HepG2 (cell line): Measurements from ENCODE around the gene C2orf81. TPM values are rescaled to one million over a fixed set of nuclear protein-coding genes. Genes with fewer than 3 reads are reported as not detected.

Experiments
- ATAD3A ChIP-seq: sonication (generic); formaldehyde crosslinking; IDR thresholded peaks from 2 replicates; pipeline ENCODE4 v1.4.0; 2020; ENCODE audit warnings: missing genetic modification reagents
- ATF7-NPFF ChIP-seq: sonication (generic); formaldehyde crosslinking; IDR thresholded peaks from 2 replicates; pipeline ENCODE4 v1.8.1; 2023; ENCODE audit warnings: mild to moderate bottlenecking, low read depth, missing genetic modification reagents, moderate library complexity
- GTF3A ChIP-seq: sonication (generic); formaldehyde crosslinking; conservative IDR thresholded peaks from 2 replicates; pipeline ENCODE4 v1.4.0; 2020; ENCODE audit warnings: mild to moderate bottlenecking, missing genetic modification reagents
- KAT8 ChIP-seq: IDR thresholded peaks from 2 replicates; pipeline ENCODE4 v1.6.1; 2016; ENCODE audit warnings: missing genetic modification reagents, missing compliant biosample characterization
- MAFG ChIP-seq: sonication (generic); formaldehyde crosslinking; IDR thresholded peaks from 2 replicates; pipeline ENCODE4 v1.5.1; 2020; ENCODE audit warnings: mild to moderate bottlenecking, missing genetic modification reagents
- NR2F1 ChIP-seq, 2 experiments: fragments of 450-650 bp in 1 of 2; formaldehyde crosslinking in 1 of 2; IDR thresholded peaks; 2 replicates each; pipeline versions ENCODE4 v1.5.0 to v1.6.1; 2016 to 2020; ENCODE audit warnings: mild to moderate bottlenecking in 1 of 2, missing compliant biosample characterization in 1 of 2, missing genetic modification reagents in 1 of 2, moderate library complexity in 1 of 2
- PAF1 ChIP-seq: IDR thresholded peaks from 2 replicates; pipeline ENCODE4 v1.6.1; 2016; ENCODE audit warnings: missing genetic modification reagents, missing compliant biosample characterization
- POLR2A ChIP-seq, 2 experiments: IDR thresholded peaks; 2 replicates each; pipeline ENCODE4 v1.6.1; 2011; ENCODE audit warnings: low read depth in 2 of 2, low read length in 2 of 2, mild to moderate bottlenecking in 1 of 2, moderate library complexity in 1 of 2; ENCODE audit not compliant: insufficient read depth in 1 of 2
- TCF7L2 ChIP-seq: IDR thresholded peaks from 2 replicates; pipeline ENCODE4 v1.6.1; 2011; ENCODE audit warnings: mild to moderate bottlenecking, low read depth, low read length, moderate library complexity
- TGIF2 ChIP-seq: IDR thresholded peaks from 2 replicates; pipeline ENCODE4 v1.6.1; 2016; ENCODE audit warnings: control low read depth, missing compliant biosample characterization
- ZNF253 ChIP-seq: sonication (generic); formaldehyde crosslinking; IDR thresholded peaks from 2 replicates; pipeline ENCODE4 v1.8.0; 2022; ENCODE audit warnings: mild to moderate bottlenecking, missing genetic modification reagents, borderline replicate concordance
- ZNF407 ChIP-seq: sonication (generic); formaldehyde crosslinking; IDR thresholded peaks from one replicate; pipeline ENCODE4 v1.5.1; 2020; ENCODE audit warnings: mild to moderate bottlenecking, missing genetic modification reagents; ENCODE audit errors: not compliant biosample characterization
- ZNF550 ChIP-seq: sonication (generic); formaldehyde crosslinking; IDR thresholded peaks from 2 replicates; pipeline ENCODE4 v1.4.0; 2020; ENCODE audit warnings: mild to moderate bottlenecking, missing genetic modification reagents, borderline replicate concordance
- ZNF614 ChIP-seq: IDR thresholded peaks from 2 replicates; pipeline ENCODE4 v1.6.1; 2018; ENCODE audit warnings: missing biosample characterization, missing genetic modification reagents, inconsistent platforms, borderline replicate concordance
- ZSCAN25 ChIP-seq: sonication (generic); formaldehyde crosslinking; IDR thresholded peaks from 2 replicates; pipeline ENCODE4 v1.8.0; 2022; ENCODE audit warnings: mild to moderate bottlenecking, missing genetic modification reagents
- polyA plus RNA-seq, 8 experiments: library from polyadenylated mRNA; depleted of rRNA in 3 of 8; stranded (reverse) in 7 of 8; unstranded in 1 of 8; fragments of >200 nt; fragmentation: Illumina TruSeq in 4 of 8; extraction: Trizol in 4 of 8; gene quantifications; 2 replicates each; pipeline versions ENCODE4 v1.2.1 to v1.2.3, GENCODE V29; 2011 to 2016; ENCODE audit warnings: low read depth in 4 of 8, missing spikeins in 1 of 8, mixed read lengths in 1 of 8; ENCODE audit not compliant: insufficient read depth in 1 of 8
- total RNA-seq, 5 experiments: library from RNA; depleted of rRNA; stranded (reverse); fragments of >200 nt; fragmentation: Illumina TruSeq; extraction: Trizol; gene quantifications; 2 replicates each; pipeline ENCODE4 v1.2.3, GENCODE V29; 2016; ENCODE audit warnings: low read depth in 1 of 5
- TF ChIP-seq, protein P1 (sequence below): sonication (generic); formaldehyde crosslinking; IDR thresholded peaks from 2 replicates; pipeline ENCODE4 v1.4.0; 2020; ENCODE audit warnings: missing genetic modification reagents, mild to moderate bottlenecking, borderline replicate concordance
- TF ChIP-seq, protein P2 (sequence below): sonication (generic); formaldehyde crosslinking; IDR thresholded peaks from 2 replicates; pipeline ENCODE4 v1.8.0; 2022; ENCODE audit warnings: mild to moderate bottlenecking, missing genetic modification reagents; ENCODE audit not compliant: insufficient replicate concordance

The C2orf81 gene
- total and polyA plus RNA-seq, 2 of the 13 experiments (the other 11 are each of a cell fraction or from before 2014, with no cell fraction given), result 0.15 to 0.17 TPM

GRCh38 chr2:74426181-74426758 is 4.9 kb upstream of the C2orf81 start (continued):
- TF ChIP-seq ZNF407 (CRISPR knock-in tag) (no peak), KAT8 (CRISPR knock-in tag) (no peak), ATF7-NPFF (CRISPR knock-in tag) (no peak), GTF3A (CRISPR knock-in tag) (no peak), ZNF253 (no peak), MAFG (CRISPR knock-in tag) (no peak), TCF7L2 (no peak), ZSCAN25 (no peak), NR2F1 (CRISPR knock-in tag; IDR thresholded peaks at IDR 0.05) (no peak), ZNF550 (no peak), ZNF614 (no peak), ATAD3A (no peak), TGIF2 (CRISPR knock-in tag) (no peak), POLR2A (IDR thresholded peaks at IDR 0.05; ENCODE audit: insufficient read depth in 1 of 2, low read depth in 2 of 2, low read length in 2 of 2) (0 out of 4 replicates have a peak, but pooled peaks of 1 of the 2 experiments have one; percentile 19), PAF1 (CRISPR knock-in tag) (no peak)
- TF ChIP-seq, protein P1, sequence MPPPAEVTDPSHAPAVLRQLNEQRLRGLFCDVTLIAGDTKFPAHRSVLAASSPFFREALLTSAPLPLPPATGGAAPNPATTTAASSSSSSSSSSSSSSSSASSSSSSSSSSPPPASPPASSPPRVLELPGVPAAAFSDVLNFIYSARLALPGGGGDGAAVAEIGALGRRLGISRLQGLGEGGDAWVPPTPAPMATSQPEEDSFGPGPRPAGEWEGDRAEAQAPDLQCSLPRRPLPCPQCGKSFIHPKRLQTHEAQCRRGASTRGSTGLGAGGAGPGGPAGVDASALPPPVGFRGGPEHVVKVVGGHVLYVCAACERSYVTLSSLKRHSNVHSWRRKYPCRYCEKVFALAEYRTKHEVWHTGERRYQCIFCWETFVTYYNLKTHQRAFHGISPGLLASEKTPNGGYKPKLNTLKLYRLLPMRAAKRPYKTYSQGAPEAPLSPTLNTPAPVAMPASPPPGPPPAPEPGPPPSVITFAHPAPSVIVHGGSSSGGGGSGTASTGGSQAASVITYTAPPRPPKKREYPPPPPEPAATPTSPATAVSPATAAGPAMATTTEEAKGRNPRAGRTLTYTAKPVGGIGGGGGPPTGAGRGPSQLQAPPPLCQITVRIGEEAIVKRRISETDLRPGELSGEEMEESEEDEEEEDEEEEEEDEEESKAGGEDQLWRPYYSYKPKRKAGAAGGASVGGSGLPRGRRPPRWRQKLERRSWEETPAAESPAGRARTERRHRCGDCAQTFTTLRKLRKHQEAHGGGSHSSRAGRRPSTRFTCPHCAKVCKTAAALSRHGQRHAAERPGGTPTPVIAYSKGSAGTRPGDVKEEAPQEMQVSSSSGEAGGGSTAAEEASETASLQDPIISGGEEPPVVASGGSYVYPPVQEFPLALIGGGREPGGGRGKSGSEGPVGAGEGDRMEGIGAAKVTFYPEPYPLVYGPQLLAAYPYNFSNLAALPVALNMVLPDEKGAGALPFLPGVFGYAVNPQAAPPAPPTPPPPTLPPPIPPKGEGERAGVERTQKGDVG (CRISPR knock-in tag), result no peak
- TF ChIP-seq, protein P2, sequence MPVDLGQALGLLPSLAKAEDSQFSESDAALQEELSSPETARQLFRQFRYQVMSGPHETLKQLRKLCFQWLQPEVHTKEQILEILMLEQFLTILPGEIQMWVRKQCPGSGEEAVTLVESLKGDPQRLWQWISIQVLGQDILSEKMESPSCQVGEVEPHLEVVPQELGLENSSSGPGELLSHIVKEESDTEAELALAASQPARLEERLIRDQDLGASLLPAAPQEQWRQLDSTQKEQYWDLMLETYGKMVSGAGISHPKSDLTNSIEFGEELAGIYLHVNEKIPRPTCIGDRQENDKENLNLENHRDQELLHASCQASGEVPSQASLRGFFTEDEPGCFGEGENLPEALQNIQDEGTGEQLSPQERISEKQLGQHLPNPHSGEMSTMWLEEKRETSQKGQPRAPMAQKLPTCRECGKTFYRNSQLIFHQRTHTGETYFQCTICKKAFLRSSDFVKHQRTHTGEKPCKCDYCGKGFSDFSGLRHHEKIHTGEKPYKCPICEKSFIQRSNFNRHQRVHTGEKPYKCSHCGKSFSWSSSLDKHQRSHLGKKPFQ, result no peak
